Fibroblast of gingiva (primary cell): ENCODE measurements around the gene SLC7A8.
A peak's percentile ranks its signal among the peaks of the same experiment; 100 is the strongest.

Source experiments
- DNase-seq: peaks from one replicate; pipeline ENCODE4 v3.0.0-alpha.2; 2011; ENCODE audit warnings: low read depth

The SLC7A8 gene

DNA sequence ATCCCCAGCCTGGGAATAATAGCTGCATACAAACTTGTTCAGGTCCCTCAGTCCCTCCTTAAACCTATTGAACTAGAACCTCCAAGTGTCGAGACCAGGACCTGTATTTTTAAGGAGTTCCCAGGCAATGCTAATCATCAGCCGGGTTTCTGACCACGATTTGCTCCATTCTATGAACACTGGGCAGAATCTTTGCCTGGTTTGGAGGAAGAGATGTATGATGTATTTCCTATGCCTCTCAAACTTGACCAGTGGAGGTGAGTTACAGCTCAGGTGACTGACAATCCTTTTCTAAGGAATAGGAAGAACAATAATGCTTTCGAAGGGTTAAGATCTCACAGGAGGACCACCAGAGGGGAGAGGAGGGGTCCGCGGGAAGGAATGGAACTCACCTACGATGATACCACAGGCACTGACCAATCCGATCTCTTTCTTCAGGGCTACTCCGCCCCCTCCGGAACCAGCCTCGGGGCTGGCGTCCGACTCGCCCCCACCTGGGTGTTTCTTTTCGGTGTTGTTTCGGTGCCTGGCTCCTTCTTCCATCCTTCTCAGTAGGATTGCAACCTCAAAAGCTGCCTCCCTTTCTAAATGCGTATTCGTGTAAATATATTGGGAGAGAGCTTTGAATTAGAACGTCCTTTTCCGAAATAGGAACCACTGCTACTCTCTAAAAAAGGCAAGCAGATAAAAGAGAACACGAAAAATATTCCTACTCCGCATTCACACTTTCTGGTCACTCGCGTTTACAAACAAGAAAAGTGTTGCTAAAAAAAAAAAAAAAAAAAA lies 895 bp downstream of the SLC7A8 start:
- DNase-seq, result no peak

DNA sequence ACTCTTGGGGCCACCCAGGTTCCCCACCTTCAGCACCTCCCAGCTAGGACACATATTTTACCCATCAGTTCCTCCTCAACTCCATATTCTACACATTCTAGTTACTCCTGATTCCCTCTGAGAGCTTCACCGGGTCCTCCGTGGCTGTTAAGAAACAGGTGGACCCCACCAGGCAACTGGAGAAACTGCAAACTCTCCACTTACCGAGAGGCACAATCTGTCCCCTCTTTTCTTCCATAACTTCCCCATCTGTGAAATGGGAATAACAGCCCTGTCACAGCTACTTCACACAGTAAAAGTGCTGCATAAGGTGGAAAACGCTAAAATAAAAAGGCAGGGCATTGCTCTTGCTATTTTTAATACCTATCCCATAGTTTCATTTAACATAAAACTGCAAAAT lies 1.5 kb downstream of the SLC7A8 start:
- no peak for DNase-seq

DNA sequence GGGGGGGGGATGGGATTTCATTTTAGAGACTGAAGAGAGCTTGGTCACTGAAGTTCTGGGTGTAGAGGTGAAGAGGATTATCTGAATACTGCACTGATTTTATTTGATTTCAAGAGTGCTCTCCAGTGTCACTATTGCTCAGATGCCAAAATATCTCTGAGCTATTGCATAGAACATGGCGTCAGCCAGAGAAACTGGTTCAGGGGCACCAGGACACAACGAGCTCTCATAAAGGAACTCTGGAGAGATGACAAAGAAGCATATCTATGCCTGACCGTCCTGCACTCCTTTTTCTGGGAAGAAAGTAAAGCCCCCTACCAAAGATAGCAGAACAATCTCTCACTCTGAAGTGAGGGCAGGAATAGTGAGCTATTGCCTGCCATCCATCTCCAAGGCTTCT lies 2.0 kb downstream of the SLC7A8 start:
- no peak for DNase-seq

DNA sequence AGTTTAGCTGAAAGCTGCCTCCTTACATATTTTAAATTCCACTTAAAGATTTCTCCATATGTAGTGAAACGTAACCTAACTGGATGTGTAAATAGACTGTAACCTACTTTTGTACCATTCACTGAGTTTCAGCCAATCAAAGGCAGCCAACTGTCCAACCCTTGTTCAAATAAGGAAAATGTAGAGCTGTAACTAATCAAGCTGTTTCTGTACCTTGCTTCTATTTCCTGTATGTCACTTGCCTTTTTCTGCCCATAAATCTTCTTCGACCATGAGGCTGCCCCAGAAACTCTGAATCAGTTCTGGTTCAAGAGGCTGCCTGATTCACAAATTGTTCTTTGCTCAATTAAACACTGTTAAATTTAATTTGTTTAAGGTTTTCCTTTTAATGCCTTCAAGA lies 6.3 kb downstream of the SLC7A8 start:
- DNase-seq, result no peak

DNA sequence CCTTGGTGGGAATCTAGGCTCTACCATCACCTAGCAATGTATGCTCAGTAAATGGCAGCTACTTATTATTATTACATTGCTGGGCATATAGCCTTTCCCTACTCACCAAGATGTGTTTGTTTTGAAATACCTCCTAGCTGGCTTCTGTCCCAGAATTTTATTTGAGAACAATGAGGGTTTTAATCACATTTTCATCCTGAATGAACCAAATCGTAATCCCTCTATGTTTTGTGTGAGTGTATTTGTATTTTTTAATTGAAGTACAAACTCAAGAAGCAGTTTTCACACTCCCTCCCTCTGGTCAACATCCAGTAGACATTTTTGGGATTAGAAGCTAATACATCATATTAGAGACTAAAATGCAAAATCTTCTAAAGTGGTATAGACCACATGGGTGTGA lies 7.6 kb downstream of the SLC7A8 start:
- DNase-seq, result peak; percentile 31

DNA sequence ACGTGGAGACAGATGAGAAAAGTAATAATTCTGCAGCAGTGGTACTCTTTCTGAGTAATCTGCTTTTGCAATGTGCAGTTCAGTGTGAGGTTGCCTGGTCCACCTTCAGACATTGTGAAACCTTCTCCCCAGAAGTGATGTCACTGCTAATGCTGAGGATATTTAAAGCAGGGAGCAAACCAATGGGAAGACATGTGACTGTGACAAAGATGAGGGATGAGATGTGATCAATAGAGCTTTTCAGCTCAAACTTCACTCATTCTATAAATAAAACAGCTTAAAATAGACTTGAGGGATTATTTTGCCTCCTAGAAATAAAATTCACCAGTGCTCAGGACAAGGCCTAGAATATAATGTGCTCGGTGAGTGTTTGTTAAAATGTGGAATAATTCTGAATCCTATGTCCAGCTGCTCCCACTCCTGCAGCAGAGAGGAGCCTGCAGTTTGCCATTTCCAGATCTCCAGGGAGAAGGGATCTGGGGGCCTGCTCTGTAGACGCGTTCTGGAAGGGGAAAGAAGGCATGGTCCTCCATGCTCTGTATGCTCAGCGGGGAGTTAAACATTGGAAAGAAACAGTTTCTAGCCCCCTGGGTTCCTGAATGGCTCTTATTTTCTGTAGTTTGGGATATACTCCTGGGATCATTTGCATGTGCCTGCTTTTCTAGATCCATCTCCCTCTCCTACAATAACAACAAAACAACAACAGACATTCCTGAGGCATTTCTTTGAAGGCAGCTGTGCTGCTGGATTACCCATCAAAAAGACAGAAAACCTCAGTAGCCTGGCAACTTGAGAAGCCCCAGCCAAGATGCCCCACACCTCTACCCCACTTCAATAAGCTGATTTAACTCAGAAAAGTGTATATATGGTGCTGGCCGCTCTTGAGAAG lies 8.9 kb downstream of the SLC7A8 start:
- DNase-seq, result peak; percentile 52

DNA sequence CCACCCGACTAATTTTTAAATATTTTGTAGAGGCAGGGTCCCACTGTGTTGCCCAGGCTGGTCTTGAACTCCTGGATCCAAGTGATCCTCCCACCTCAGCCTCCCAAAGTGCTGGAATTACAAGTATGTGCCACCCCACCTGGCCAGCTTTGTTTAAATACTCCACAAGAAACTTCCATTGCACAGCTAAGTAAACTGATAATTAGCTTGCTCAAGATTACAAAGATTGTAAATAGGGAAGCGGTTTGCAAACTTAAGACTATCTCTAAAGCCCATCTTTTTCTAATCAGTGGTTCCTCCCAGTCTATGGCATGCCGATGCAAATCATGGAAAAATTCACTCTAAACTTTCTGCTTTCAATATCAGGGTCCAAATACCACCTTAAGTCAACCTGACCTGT lies 9.7 kb downstream of the SLC7A8 start:
- DNase-seq, result no peak

DNA sequence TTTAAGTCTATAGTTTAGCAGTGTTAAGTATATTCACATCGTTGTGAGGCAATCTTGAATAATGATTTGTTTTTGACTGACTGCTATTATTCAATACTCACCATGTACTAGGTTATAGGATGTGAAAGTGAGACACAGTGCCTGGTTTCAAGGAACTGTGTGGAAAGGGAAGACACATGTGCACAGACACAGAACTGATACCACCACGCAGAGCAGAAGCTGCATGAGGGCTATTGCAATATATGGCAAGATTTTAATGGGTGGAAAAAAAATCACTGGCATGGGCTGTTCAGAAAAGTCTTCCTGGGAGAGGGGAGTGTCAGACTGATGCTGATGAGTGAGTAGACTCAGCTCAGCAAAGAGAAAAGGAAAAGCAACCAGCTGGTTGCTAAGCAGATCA lies 10.4 kb downstream of the SLC7A8 start:
- no peak for DNase-seq

DNA sequence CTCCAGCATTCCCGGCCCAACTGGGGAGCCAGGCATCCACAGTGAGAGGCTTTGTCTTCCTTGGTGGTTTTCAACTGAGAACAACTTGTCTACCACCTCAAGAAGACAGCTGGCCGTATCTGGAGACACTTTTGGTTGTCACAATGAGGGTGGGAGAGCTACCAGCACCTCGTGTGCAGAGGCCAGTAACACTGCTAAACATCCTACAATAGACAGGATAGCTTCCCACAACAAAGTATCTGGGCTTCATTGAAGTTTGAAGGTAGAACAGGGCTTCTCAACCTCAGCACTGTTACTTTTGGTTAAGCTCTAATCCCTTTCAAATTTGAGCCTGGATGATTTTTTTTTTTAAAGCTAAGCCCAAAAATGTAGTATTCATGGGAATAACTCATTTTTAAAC lies 10.9 kb downstream of the SLC7A8 start:
- no peak for DNase-seq

DNA sequence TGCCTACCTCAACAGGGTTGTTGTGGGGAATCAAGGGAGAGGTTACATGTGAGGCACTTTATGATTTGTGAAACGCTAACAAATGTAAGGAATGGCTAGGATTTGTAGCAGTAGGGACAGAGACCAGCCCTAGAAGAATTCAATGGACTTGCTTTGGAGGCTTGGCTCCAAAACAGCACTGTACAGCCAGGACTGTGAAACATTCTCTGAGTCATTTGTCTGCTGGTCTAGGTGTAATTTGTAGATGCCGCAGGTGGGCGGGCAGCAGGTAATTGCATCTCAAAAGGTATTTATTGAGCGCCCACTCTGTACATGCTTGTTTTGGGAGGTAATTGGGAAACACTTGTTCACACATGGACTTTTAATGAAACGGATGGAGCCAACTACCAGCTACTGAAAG lies 11.4 kb downstream of the SLC7A8 start:
- no peak for DNase-seq

DNA sequence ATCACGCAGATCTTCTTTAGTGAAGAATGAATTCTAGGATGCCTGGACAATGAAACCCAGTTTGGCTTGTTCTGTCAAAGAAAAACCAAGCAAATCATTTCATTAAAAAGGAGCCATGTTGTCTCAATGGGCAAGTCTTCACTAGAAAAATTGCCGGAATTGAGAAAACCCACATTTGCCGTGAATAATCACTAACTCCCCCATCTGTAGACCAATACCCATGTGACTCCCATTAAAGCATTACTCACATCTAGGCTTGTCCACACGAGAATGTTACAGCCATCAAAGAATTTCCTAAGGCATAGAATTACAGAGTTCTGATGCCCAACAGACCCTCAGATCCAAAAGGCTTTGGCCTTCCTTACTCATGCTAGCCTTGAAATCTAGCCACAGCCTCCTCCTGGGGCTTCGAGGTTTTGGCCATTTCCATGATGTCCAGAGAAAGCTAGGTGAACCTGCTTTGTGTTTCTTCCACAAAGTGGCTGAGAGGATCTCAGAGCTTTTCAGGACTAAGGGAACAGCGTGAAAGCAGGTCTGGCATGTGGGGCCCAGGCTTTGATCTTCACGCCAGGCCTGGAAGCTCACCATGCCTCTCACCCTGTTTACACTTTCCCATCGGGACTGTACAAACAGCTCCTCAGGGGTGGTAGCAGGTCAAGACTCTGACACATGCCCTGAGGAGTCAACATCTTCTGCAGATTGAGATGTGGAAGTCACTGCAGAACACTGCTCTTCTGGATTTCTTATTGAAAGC lies 12.1 kb downstream of the SLC7A8 start:
- DNase-seq, result peak; percentile 47

DNA sequence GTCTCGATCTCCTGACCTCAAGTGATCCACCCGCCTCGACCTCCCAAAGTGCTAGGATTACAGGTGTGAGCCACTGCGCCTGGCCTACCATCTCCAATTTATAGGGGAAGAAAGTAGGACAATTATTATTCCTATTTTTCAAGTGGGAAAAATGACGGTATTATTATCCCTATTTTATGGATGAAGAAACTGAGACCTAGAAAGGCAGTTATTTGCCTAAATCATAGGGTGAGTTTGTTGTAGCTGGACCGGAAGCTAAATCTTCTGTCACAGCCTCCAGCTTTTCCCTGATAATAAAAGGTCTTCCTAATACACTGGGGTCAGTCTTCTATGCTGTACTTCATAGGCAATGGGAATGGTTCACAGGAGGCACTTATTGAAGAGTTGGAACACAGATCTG lies 13.8 kb downstream of the SLC7A8 start:
- DNase-seq, result no peak

DNA sequence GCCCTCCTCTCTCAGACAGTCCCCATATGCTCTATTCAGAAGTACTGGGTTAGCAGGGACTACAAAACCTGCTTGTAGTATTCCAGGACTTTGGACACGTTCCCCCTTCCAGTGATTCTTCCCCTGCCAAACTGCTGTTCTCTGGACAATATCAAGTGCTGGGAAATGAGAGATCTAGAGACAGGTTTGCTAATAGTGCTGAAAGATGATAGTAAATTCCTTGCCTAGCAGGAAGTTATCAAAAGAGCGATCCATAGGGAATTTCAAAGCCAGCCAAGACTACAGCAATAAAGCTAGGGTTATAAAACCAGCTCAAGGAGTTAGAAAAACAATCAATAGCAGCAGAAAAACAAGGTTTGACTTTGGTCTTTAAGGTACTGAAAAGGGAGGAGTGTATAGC lies 15.2 kb downstream of the SLC7A8 start:
- no peak for DNase-seq

DNA sequence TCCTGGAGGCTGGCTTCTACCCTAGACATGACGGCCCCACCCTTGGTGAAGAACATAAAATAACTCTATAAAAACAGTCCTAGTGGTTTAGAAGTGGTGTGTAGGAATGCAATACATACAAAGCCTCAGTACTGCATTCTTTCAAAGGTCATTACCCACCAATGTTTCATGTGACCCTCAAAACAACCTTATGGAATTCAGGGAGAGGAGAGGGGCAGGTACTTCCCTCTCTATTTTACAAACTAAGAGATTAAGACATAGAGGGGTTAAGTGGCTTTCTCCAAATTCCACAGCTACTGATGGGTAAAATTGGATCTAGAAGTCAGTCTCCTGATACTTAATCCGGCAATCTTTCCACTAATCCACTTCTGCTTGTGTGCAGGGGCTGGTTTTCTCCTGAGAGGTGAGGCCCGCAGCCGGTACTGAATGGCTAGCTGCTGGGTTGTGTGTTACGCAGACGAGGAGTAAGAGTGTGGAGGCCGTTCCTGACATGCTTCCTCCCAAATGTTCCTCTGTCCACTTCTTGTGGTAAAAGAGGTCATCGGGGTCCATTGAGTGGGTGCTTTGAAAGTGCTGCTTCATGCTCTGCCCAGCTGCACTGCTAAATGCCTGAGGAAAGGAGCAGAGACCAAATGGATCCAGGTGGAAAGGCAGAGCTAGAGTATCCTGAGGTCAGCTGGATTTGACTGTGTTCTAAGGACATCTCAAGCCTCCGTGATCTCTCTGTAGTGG lies 16.2 kb downstream of the SLC7A8 start:
- no peak for DNase-seq

DNA sequence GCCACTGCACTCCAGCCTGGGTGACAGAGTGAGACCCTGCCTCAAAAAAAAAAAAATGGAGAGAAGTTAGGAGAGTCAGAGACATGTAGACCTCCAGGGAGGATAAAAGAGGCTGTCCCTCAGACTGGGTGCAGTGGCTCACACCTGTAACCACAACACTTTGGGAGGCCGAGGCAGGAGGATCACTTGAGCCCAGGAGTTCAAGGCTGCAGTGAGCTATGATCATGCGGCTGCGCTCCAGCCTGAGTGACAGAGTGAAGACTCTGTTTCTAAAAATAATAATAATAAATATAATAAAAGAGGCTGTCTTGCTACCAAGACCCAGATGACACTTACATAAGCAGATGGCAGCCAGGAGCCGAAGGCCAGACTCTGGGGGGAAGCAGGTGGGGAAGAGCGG lies 18.5 kb downstream of the SLC7A8 start:
- DNase-seq, result no peak

DNA sequence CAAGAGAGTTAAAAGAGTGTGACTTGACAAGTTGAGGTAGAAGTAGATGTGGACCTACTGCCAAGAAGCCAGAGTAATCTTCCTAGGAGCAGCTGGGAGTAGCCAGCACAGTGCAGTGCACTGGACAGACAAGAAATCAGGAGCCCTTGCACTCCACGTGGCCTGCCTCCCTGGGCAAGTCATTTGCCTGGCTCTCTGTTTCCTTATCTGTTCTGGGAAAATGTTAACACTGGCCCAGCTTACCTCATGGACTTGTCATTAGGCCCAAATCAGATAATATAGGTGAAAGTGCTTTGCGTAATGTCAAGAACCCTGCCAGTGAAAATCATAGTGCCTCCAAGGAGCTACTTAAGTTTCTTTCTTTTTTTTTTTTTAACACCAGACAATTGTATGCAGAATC lies 19.2 kb downstream of the SLC7A8 start:
- DNase-seq, result peak; percentile 43

DNA sequence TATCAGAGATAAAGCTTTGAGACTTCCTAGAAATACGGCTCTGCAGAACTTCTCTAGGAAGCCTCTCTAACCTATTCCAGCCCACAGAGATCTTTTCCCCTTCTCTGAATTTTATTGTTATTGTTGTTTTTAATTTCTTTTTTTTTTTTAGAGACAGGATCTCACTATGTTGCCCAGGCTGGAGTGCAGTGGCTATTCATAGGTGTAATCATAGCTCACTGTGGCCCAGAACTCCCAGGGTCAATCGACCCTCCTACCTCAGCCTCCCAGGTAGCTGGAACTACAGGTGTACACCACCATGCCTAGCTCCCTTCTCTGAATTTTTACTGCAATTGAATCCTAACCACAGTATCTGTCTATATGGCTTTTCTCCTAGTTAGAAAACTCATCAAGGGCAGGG lies 19.6 kb downstream of the SLC7A8 start:
- no peak for DNase-seq

DNA sequence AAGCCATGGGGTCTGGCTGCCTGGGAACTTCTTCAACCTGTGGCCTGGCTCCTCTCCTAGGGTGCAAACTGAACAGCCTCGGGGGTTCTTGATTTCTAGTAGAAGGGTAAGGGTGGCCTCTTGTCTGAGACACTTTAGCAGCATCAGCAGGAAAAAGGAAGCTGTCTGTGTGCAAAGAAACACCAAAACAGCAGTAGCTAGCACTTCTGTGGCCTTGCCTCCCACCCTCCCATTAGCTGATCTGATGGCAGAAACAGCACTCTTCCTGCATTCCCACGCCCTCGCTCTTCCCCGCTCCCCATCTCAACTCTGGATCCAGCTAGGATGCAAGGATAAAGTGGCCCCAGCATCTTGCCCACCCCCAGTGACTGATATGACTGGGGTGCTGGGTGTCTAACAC lies 20.7 kb downstream of the SLC7A8 start:
- DNase-seq, result no peak

DNA sequence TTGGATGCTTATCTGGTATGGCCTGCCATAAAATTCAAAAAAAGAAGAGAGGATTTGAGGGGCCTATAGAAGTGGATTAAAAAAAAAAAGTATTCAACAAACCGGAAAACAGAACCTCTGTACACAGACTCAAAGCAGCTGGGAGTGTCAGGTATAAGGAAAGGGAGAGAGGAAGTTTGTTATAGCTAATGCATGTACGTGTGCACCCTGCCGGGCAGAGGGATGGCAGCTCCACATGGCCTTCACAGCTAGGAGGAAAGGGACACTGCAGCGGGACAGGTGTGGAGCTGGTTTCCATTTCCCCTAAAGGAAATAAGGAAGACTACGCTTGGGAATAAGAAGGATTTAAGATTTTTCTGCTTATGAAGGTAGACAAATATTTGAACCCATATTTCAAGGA lies 21.5 kb downstream of the SLC7A8 start:
- no peak for DNase-seq

DNA sequence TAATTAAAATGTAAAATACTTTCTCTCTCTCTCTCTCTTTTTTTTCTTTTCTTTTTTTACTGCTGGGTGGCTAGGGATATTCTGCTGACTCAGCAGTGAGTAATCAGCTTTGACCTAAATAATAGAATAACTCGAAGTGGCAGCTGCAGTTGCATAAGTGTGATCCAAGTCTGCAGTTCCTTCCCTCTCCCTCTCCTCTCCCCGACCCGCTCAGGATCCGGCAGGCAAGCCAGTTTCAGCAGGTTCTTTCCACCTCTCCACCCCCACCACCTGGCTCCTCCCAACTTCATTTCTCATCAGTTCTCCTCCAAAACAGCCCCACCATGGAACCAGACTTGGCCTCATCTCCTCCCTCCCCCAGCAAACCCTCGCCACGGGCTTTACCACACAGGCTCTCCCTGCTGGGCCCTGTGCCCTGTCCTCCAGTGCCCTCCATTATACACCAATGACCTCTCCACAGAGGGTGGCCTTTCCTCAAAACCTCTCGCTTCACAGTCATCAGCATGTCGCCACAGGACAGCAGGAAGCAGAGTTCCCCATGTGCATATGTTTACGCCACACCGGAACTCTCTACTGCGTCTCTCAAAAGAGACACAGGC lies 22.4 kb downstream of the SLC7A8 start:
- DNase-seq, result peak; percentile 85

DNA sequence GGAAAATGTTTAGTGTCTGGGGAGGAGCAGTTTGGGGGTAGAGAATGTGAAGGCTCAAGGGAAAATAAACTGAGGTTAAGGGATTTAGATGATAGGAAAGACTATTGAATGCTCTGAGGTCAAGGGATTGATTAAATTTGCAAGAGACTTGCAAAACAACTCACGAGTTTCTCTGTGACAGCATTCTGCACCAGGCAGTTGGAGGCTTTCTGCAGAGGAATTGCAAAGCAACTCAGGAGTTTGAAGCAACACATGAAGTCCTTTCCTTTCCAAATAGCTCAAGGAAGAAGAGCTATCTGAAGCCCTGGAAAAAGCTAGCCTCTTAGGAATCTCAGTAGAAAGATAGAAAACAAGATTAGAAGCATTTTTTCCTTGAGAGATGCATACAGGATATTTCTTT lies 23.9 kb downstream of the SLC7A8 start:
- DNase-seq, result peak; percentile 53

DNA sequence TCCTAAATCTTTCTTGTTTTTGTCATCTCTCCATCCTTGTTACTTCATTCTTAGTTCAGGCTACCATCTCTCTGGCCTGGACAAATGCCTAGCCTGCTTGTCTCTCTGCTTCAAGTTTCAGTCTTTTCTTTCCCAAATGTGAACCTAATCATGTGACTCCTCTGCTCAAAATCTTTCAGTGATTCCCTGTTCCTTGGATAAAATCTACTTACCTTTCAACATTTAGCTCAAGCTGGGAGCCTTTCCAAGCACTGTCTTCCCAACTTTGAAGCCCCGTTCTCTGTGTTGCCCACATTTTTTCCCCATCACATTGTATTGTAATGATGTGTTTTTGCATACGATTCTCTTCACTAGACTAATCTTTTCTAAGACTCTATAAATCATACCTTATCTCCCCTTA lies 24.7 kb downstream of the SLC7A8 start:
- no peak for DNase-seq
